ENCODE data around the gene DDX28.
A peak's percentile ranks its signal among the peaks of the same experiment; 100 is the strongest.
"Not testable (repeated sequence)": the region's sequence is repeated elsewhere in the genome, so short reads cannot be mapped to it uniquely, and the experiment has no call there.

DDX28 gene

GRCh38 chr16:68049449-68049848 lies 26.4 kb upstream of the DDX28 start:
- Mint-ChIP-seq H3K27ac (no peak overlapping the region), H3K4me1 (no peaks in the 10 kb centered on the region), H3K9me3 (no peaks in the 10 kb centered on the region), H3K36me3 (peaks cover 73% of the 10 kb centered on the region), H3K4me3 (no peak overlapping the region)
- ATAC-seq, result no peak
- DNase-seq (ENCODE audit: low spot score in 2 of 2), result no peak

- Mint-ChIP-seq H3K36me3 (peaks cover 70% of the 10 kb centered on the region), H3K4me1 (no peaks in the 10 kb centered on the region), H3K9me3 (no peaks in the 10 kb centered on the region), H3K4me3 (no peak overlapping the region), H3K27ac (no peak overlapping the region)
- no peak for DNase-seq (ENCODE audit: low spot score in 2 of 2)
- ATAC-seq, result no peak
Measured at GRCh38 chr16:68047987-68048386, 25.0 kb upstream of the DDX28 start.

GRCh38 chr16:68046106-68046505 lies 23.1 kb upstream of the DDX28 start:
- no peaks in the 10 kb centered on the region for H3K9me3 Mint-ChIP-seq
- ATAC-seq (no peak), DNase-seq (ENCODE audit: low spot score in 2 of 2) (no peak)
- H3K4me3 Mint-ChIP-seq, result no peak overlapping the region
- no peaks in the 10 kb centered on the region for H3K4me1 Mint-ChIP-seq
- no peak overlapping the region for H3K27ac Mint-ChIP-seq
- H3K36me3 Mint-ChIP-seq, result peaks cover 59% of the 10 kb centered on the region

- Mint-ChIP-seq H3K9me3 (no peaks in the 10 kb centered on the region), H3K27ac (no peak overlapping the region), H3K36me3 (peaks cover 67% of the 10 kb centered on the region), H3K4me3 (no peak overlapping the region), H3K4me1 (peaks cover 9% of the 10 kb centered on the region)
- DNase-seq (ENCODE audit: low spot score in 2 of 2) (no peak), ATAC-seq (no peak)
Measured at GRCh38 chr16:68041783-68042182, 18.8 kb upstream of the DDX28 start.

GRCh38 chr16:68040506-68041288 lies 17.7 kb upstream of the DDX28 start:
- H3K4me1 Mint-ChIP-seq, result peaks cover 13% of the 10 kb centered on the region
- no peaks in the 10 kb centered on the region for H3K9me3 Mint-ChIP-seq

GRCh38 chr16:68037841-68038597 lies 15.0 kb upstream of the DDX28 start:
- H3K4me1 Mint-ChIP-seq, result peaks cover 13% of the 10 kb centered on the region
- no peak overlapping the region for H3K27ac Mint-ChIP-seq
- DNase-seq (ENCODE audit: low spot score in 2 of 2) (no peak), ATAC-seq (no peak)
- peaks cover 52% of the 10 kb centered on the region for H3K36me3 Mint-ChIP-seq
- no peak overlapping the region for H3K4me3 Mint-ChIP-seq
- no peaks in the 10 kb centered on the region for H3K9me3 Mint-ChIP-seq

More at GRCh38 chr16:68040506-68041288, 17.7 kb upstream of the DDX28 start:
- DNase-seq (ENCODE audit: low spot score in 2 of 2) (peak; percentile 87 to 92), ATAC-seq (peak; percentile 99)
- Mint-ChIP-seq H3K36me3 (peaks cover 69% of the 10 kb centered on the region), H3K4me3 (no peak overlapping the region), H3K27ac (peak overlapping the region; percentile 54)

- no peaks in the 10 kb centered on the region for H3K9me3 Mint-ChIP-seq
- no peak for DNase-seq (ENCODE audit: low spot score in 2 of 2)
- peaks cover 22% of the 10 kb centered on the region for H3K4me1 Mint-ChIP-seq
- ATAC-seq, result no peak
- no peak overlapping the region for H3K4me3 Mint-ChIP-seq
- peaks cover 47% of the 10 kb centered on the region for H3K36me3 Mint-ChIP-seq
- no peak overlapping the region for H3K27ac Mint-ChIP-seq
Measured at GRCh38 chr16:68035227-68035626, 12.2 kb upstream of the DDX28 start.

GRCh38 chr16:68033101-68033500 lies 10.1 kb upstream of the DDX28 start:
- Mint-ChIP-seq H3K36me3 (peaks cover 42% of the 10 kb centered on the region), H3K27ac (peak overlapping the region; percentile 72), H3K9me3 (no peaks in the 10 kb centered on the region), H3K4me3 (no peak overlapping the region), H3K4me1 (peaks cover 21% of the 10 kb centered on the region)
- DNase-seq (ENCODE audit: low spot score in 2 of 2), result no peak
- ATAC-seq, result no peak

- Mint-ChIP-seq H3K9me3 (no peaks in the 10 kb centered on the region), H3K4me1 (peaks cover 24% of the 10 kb centered on the region), H3K36me3 (peaks cover 48% of the 10 kb centered on the region), H3K4me3 (no peak overlapping the region), H3K27ac (peak overlapping the region; percentile 72)
- ATAC-seq (peak; percentile 96), DNase-seq (ENCODE audit: low spot score in 2 of 2) (no peak)
Measured at GRCh38 chr16:68031951-68032350, 8.9 kb upstream of the DDX28 start.

GRCh38 chr16:68030108-68030507 lies 7.1 kb upstream of the DDX28 start:
- not testable (repeated sequence) for DNase-seq (ENCODE audit: low spot score in 2 of 2); H3K4me3 Mint-ChIP-seq
- H3K36me3 Mint-ChIP-seq, result peaks cover 49% of the 10 kb centered on the region

GRCh38 chr16:68028996-68029395 lies 6.0 kb upstream of the DDX28 start:
- DNase-seq (ENCODE audit: low spot score in 2 of 2) (no peak), ATAC-seq (no peak)
- H3K27ac Mint-ChIP-seq, result no peak overlapping the region
- H3K36me3 Mint-ChIP-seq, result peaks cover 48% of the 10 kb centered on the region
- H3K4me3 Mint-ChIP-seq, result no peak overlapping the region
- H3K4me1 Mint-ChIP-seq, result peaks cover 19% of the 10 kb centered on the region
- H3K9me3 Mint-ChIP-seq, result no peaks in the 10 kb centered on the region

More at GRCh38 chr16:68030108-68030507, 7.1 kb upstream of the DDX28 start:
- not testable (repeated sequence) for ATAC-seq, H3K9me3 Mint-ChIP-seq, H3K27ac Mint-ChIP-seq
- peaks cover 18% of the 10 kb centered on the region for H3K4me1 Mint-ChIP-seq

GRCh38 chr16:68022278-68022727 lies 729 bp downstream of the DDX28 start:
- DNase-seq (ENCODE audit: low spot score in 2 of 2) (no peak), ATAC-seq (no peak)
- no peaks in the 10 kb centered on the region for H3K9me3 Mint-ChIP-seq
- peak overlapping the region; percentile 94 for H3K4me3 Mint-ChIP-seq
- peaks cover 47% of the 10 kb centered on the region for H3K36me3 Mint-ChIP-seq
- peaks cover 28% of the 10 kb centered on the region for H3K4me1 Mint-ChIP-seq
- H3K27ac Mint-ChIP-seq, result peak overlapping the region; percentile 98

- Mint-ChIP-seq H3K4me1 (peaks cover 28% of the 10 kb centered on the region), H3K27ac (peak overlapping the region; percentile 98), H3K36me3 (peaks cover 39% of the 10 kb centered on the region), H3K9me3 (no peaks in the 10 kb centered on the region), H3K4me3 (peak overlapping the region; percentile 94)
- ATAC-seq, result no peak
- no peak for DNase-seq (ENCODE audit: low spot score in 2 of 2)
Measured at GRCh38 chr16:68021490-68021889, 1.5 kb downstream of the DDX28 start.

GRCh38 chr16:68019167-68019680 lies 3.8 kb downstream of the DDX28 start:
- no peak overlapping the region for H3K27ac Mint-ChIP-seq
- H3K4me3 Mint-ChIP-seq, result no peak overlapping the region
- ATAC-seq, result no peak
- H3K9me3 Mint-ChIP-seq, result no peaks in the 10 kb centered on the region
- peaks cover 31% of the 10 kb centered on the region for H3K36me3 Mint-ChIP-seq
- no peak for DNase-seq (ENCODE audit: low spot score in 2 of 2)
- peaks cover 28% of the 10 kb centered on the region for H3K4me1 Mint-ChIP-seq

GRCh38 chr16:68015681-68016080 lies 7.4 kb downstream of the DDX28 start, which contains the start of gene DPEP2NB:
DPEP2NB (minus strand) TSS chr16:68015911; CDS start chr16:68015770, 141 bp downstream.
- H3K36me3 Mint-ChIP-seq, result no peaks in the 10 kb centered on the region
- peaks cover 6% of the 10 kb centered on the region for H3K4me1 Mint-ChIP-seq
- peak within 1 kb of the TSS; percentile 43 for H3K27ac Mint-ChIP-seq
- H3K9me3 Mint-ChIP-seq, result no peaks in the 10 kb centered on the region
- ATAC-seq (no peak), DNase-seq (ENCODE audit: low spot score in 2 of 2) (no peak)
- H3K4me3 Mint-ChIP-seq, result no peak within 1 kb of the TSS

All from stimulated activated effector memory CD8-positive, alpha-beta T cell treated with anti-CD3 and anti-CD28 coated beads, Interleukin-12 subunit alpha, Interleukin-12 subunit beta, amount 100 ng/mL, for 72 hours (primary cell).